Activated naive CD8-positive, alpha-beta T cell treated with anti-CD3 and anti-CD28 coated beads, Interleukin-2, amount 50 U/mL, for 16 hours (primary cell): ENCODE data around the gene BRSK1.
A peak's percentile ranks its signal among the peaks of the same experiment; 100 is the strongest.
"Not testable (repeated sequence)": the region's sequence is repeated elsewhere in the genome, so short reads cannot be mapped to it uniquely, and the experiment has no call there.

ENCODE experiments used
- DNase-seq: peaks from one replicate; pipeline ENCODE4 v3.0.0-alpha.2; 2020; ENCODE audit warnings: low read depth, low spot score

The BRSK1 gene

DNA sequence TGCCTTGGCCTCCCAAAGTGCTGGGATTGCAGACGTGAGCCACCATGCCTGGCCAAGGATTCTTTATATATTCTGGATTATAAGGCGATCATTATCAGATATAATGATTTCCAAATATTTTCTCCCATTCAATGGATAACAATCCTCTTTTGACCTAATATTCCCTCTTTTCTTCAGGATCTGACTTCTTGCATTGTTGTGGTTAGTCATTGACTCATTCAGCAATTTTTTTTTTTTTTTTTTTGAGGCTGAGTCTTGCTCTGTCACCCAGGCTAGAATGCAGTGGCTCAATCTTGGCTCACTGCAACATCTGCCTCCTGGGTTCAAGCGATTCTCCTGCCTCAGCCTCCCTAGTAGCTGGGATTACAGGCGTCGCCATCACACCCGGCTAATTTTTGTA, 46.0 kb downstream of the BRSK1 start:
- not testable (repeated sequence) for DNase-seq

DNA sequence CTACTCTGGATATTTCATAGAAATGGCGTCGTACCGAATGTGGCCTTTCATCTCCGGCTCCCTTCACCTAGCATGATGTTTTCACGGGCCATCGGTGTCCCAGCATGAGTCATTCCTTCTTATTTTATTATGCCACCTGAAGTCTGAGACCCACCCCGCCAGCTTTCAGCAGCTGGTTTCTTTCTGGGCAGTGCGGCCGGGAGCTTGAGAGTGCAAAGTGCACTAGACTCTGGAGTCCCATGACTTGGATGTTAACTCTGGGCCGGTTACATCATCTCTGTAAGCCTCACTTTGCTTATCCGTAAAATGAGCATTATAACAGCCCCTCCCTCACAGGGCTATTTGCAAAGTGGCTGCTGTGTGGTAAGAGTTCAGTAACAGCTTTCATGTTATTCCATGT, 50.1 kb downstream of the BRSK1 start:
- DNase-seq = no peak

DNA sequence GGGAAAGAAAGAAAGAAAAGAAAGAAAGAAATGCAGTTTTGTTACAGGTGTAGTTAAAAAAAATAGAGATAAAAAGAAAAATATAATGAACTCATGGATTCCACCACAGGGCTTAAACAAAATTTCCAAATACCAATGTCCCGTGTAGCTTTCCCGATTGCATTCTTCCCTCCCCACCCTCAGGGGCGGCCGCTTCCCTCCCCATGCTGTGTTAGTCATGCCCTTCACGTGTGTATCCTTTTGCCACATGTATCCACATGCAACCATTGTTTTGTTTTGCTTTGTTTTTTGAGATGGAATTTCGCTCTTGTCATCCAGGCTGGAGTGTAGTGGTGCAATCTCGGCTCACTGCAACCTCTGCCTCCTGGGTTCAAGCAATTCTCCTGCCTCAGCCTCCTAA, 52.3 kb downstream of the BRSK1 start:
- DNase-seq = no peak

DNA sequence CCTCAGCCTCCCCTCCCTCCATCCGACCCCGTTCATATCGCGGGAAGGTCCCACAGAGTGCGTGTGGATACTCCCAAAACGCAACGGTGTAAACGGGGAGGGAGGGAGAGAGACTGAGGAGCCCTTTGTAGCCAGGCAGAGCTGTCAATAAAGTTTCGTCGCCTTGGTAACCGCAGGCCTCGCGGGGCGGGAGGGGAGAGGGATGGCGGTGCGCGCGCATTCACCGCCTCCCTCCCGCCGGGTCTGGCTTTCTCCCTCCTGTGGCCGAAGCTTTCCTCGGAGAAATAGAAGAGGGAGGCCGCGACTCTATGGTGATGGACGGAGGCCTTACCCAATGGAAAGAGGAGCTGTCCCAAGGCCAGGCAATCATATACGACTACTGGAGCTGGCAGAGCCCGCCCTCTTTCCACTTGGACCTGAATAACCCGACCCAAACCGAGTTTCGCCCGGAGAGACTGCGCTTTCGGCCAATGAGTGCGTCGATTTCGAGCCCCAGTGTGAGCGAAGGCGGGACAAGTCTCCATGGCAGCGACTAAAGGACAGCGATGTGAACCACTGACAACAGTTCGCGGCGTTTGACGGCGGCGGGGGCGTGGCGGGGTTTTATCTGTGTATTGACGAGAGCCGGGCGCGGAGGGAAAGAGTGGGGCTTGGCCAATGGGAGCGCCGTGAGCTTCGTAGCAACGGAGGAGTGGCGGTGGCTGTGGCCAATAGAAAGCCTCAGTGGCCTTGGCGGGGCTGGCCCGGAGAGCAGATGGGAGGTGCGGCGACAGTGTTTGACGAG, 55.5 kb downstream of the BRSK1 start, which contains the start of gene KMT5C:
TSS of gene KMT5C (plus strand) at position 772 of the 784 bp plus-strand sequence. CDS start 2,061 bp downstream, outside the sequence.
- peak; percentile 100 for DNase-seq

DNA sequence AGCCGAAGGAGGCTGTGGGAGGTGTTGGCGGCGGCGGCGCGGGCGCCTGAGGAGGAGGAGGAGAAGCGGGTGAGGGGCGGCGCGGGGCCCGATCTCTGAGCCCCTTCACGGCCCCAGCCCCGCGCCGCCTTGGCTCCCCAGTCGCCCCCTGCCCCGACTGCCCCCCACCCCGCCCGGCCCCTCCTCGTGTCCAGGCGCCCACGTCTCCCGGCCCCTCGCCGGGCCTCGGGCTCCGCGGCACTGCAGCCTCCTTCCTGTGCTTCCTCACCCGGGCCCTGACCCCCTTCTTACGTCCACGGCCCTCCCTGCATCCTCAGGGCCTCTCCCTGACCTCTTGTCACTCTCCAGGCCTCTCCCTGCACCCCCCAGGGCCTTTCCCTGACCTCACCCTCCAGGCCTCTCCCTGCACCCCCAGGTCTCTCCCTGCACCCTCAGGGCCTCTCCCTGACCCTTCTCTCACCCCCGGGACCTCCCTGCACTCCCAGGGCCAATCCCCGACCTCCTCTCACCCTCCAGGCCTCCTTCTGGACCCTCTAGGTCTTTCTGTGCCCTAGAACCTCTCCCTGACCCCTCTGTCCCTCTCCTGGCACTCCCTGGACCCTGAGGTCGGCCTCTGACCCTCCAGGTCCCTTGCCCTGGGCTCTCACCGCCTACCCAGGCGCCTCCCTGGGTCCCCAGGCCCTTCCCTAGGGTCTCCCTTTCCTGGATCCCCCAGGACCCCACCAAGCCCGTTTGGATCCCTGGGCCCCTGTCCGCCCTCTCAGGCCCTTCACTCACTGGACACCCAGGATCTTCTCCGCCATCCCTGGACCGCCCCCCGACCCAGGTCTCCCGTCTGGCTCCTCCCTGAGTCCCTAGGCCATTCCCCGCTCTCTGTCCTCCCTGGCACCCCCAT, 56.3 kb downstream of the BRSK1 start:
- no peak for DNase-seq

DNA sequence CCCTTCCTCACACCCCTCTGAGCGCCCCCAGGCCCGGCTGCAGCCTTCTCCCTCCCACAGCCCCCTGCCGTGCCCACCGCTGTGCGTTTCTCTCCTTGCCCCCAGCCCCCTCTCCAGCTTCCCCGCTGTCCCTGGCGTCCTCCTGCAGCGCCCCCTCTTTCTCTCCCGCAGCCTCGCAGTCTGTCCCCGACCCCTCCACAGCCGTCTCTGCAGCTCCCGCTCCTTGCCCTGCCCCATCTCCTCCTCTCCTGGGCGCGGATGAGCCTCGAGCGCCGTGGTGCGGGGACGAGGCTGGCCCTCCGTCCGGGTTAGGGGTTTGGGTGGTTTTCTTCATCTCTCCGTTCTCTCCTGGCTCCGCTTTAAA, 57.0 kb downstream of the BRSK1 start:
- no peak for DNase-seq

DNA sequence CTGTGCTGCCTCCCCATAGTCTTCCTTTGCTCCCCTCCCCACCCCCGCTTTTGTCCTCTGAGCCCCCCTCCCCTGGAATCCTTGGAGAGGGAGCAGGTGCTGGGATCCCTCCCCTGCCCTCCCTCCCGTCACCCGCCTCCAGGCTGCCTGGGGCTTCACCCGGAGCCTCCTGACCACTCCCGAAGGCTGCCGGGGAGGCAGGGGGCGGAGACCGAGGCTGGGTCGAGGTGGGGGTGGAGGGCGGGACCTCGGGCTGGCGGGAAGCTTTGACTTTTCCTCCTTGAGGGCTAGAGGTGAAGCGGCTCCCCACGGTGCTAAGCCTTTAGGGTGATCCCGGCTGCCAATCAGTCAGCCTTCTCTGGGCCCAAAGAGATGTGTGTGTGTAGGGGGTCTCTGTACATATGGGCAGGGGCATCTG, 57.4 kb downstream of the BRSK1 start:
- no peak for DNase-seq

DNA sequence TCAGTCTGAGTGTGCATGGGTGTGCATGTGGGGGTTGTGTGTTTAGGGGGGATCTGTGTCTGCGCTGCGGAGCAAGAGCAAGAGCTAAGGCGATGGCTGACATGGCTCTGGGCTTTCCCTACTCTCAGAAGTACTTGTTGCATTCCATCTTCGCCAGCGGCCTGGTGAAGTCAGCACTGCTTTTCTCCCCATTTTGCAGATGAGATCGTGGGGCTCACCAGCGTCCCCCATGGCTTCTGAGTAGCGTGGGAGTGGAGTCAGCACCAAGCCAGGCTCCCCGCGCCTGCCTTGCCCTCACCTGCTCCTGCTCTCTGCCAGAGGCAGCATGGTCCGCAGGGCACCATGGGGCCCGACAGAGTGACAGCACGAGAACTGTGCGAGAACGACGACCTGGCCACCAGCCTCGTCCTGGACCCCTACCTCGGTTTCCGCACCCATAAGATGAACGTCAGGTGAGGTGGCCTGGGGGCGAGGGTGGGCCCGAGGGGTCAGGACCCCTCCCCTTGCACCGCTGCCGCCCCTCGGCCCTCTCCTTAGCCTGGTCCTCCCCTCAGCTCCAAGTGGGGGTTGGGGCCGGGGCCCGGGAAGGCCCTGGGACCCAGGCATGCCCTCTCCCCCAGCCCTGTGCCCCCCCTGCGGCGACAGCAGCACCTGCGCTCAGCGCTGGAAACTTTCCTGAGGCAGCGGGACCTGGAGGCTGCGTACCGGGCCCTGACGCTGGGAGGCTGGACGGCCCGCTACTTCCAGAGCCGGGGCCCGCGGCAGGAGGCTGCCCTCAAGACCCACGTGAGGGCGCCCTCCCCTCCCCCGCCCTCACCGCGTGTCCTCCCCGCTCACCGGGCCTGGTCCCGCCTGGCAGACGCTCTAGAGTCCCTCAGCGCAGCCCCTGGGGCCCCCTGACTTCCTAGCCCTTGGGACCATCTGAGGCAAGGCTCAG, 58.1 kb downstream of the BRSK1 start:
- no peak for DNase-seq

DNA sequence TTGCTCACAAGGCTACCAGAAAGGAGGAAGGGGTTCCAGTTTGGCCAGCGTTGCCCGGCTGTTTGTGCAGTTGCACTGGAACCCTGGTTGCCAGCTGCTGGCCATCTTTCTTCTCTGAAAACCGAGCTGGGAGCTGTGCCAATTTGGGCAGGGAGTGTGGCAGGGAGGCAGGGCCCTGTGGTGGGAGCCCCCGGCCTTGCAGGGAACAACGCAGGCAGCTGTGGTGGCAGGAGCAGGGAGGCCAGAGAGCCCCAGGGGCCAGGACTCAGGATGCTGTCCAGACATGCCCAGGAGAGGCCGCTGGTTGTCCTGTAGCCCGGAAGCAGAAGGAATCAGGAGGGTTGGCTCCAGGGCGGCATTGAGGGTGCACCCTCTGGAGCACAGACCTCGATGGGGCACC, 60.6 kb downstream of the BRSK1 start:
- no peak for DNase-seq

DNA sequence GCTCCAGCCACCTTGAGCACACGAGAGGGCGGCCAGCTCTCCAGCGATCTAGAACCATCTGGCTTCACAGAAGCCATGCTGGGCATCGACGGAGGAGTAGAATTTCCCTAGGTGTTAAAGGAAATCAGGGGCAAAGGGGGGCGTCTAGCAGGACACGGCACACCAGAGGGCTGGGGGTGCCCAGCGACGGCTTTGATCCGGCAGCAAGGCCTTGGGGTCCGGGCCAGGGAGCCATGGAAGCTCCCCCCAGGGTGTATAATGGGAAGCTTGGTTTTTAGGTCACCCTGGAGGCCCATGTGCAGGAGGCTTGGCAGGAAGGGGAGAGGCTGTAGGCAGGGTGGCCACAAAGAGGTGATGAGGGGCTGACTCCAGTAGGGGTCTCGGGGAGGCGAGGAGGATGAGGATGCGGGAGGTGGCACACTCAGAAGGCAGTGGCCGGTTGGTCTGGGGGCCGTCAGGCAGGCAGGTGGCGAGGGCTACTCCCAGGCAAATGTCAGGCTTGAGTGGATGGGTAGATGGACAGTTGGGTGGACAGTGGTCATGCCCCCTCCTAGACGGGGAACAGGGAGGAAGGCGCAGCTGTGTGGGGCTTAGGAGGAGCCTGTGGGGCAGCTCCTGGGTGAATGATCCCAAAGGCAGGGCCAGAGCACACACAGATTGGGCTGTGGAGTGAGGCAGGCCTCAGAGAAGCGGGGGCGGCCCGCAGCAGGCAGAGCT, 61.5 kb downstream of the BRSK1 start:
- DNase-seq = no peak

DNA sequence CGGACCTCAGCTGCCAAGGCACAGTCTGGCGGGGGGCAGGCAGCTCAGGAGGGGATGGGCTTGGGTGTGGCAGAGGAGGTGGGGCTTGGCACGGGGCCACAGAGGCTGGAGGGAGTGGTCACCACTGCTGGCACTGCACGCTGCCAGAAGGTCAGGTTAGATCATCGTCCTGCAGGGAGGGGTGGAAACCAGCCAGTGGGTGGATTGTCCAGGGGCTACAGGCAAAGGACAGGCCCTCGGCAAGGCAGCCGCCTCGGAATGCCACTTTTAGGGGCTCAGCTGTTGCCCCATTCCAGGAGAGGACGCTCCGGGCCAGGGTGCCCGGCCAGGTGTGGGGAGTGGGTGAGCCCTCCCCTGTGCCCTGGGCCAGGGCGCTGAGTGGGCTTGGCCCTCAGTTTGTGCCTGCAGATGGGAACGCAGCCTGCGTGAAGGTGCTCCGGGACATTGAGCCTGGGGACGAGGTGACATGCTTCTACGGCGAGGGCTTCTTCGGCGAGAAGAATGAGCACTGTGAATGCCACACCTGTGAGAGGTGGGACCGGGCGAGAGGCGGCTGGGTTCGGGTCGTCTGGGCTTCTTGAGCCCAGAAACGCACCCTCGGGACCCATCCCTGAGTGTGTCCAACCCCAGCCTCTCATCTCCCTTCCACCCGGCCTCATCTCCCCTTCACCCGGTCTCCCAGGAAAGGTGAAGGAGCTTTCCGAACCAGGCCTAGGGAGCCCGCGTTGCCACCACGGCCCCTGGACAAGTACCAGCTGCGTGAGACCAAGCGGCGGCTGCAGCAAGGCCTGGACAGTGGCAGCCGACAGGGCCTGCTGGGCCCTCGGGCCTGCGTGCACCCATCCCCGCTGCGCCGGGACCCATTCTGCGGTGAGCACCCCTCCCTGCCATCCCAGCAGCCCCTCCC, 62.3 kb downstream of the BRSK1 start:
- no peak for DNase-seq

DNA sequence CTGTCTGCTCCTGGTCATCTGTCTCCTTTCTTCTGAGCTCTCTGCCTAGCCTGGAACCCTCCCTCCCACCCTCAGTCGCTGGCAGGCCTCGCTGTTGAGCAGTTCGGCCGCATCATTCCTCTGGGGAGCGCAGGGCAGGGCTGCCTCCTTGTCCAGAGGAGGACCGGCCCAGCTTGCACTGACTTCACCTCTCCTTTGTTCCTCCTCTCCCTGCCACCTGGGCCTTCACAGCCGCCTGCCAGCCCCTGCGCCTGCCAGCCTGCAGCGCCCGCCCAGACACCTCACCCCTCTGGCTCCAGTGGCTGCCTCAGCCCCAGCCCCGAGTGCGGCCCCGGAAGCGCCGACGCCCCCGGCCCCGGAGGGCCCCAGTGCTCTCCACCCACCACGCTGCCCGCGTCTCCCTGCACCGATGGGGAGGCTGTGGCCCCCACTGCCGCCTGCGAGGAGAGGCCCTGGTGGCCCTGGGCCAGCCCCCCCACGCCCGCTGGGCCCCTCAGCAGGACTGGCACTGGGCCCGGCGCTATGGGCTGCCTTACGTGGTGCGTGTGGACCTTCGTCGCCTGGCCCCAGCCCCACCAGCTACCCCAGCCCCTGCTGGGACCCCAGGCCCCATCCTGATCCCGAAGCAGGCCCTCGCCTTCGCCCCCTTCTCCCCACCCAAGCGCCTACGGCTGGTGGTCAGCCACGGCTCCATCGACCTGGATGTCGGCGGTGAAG, 63.1 kb downstream of the BRSK1 start:
- no peak for DNase-seq

DNA sequence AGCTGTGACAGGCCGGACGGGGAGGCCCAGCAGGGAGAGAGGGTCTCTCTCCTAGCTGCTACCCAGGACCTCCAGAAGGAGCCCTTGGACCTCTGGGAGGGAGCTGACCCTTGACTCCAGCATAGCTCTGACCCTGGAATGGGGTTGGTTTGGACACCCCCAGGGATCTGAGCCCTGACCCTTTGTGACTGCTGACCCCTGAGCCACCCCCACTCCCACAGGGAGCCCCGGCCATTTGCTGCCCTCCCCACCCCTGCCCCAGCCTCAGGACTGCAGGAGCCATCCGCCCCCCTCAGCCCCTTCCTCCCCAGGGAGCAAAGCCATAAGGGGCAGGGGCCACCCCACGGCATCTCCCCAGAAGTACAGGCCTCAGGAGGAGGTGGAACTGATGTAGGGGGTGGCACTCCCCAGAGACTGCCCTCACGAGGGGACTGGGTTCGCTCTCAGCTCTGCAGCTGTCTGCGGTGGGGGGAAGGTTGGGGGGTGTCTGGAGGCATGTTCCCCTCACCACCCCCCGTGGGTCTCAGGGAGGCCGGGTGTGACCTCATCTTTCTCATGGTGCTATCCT, 63.7 kb downstream of the BRSK1 start:
- no peak for DNase-seq

DNA sequence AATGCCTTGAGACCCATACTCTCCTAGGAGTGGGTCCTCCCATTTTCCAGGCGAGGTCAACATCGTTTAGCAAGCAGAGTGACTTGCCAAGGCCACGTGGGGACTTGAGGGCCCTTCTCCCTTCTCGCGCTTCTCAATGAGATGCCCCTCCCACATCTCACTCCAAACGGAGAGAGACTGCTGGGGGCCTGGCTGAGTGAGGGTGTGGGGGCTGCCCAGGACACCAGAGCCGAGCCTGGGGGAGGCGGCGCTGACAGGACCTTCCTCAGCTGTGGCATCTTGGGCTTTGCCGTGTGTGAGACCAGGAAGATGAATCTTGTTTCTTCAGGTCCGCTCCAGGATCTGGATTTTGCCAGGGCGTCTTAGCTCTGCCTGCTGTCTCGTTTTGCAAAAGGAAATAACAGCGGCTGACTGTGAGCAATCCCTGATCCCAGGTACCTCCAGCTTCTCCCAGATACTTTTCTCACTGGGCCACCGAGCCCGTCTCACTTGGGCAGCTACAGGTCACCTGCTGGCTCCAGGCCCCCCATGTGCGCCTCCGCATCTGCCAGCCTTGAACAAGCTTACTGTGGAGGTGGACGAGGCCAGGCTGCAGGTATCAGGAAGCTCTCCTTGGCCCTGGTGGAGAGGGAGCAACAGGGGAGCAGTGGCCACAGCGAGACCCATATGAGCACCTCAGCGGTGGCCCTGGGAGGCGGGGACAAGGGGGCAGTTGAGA, 64.7 kb downstream of the BRSK1 start:
- no peak for DNase-seq

DNA sequence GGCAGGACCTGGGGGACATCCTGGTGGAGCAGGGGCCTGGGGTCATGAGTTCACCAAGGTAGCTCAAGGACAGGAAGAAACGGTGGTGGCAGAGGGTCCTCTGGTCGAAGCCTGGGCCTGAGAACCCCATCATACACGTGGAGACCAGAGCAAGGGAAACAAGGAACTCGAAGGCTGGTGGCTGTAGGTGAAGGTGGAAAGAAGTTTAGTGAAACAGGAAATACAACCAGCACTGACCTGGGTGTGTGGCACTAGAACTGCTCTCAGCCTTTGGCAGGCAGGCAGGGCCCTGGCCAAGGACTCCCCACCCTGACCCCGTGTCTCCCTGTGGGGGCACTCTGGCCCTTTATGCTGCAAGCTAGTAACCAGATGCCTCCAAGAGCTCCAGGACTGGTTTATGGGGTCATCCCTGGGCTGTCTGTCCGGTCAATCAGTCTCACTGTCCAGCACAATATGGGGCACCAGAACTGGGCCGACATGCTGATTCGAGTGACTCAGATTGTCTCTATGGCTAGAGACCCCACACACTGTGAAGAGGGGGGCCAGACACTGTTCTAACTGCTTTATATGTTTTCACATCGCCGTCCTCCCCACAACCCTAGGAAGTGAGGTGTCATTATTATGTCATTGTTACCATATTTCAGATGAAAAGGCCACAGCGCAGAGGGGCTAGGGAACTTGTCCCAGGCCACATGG, 67.0 kb downstream of the BRSK1 start:
- DNase-seq = no peak

DNA sequence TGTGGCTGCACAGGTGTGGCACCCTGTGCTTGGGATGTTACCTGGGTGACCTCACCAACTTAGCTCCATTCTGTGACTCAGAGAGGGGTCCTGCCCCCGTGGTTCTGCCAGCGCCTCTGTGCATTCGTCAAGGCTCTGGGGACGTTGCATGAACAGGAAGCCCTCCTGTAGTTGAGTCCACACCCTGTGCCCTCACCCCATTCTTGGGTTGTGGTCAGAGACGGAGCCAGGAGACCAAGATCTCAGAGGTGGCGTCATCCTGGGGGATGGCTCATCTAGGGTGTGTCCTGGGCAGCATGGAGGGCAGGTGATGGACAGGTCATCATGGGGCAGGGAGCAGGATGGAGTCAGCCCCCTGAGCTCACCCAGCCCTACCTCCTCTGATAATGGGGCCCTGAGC, 68.2 kb downstream of the BRSK1 start:
- no peak for DNase-seq

DNA sequence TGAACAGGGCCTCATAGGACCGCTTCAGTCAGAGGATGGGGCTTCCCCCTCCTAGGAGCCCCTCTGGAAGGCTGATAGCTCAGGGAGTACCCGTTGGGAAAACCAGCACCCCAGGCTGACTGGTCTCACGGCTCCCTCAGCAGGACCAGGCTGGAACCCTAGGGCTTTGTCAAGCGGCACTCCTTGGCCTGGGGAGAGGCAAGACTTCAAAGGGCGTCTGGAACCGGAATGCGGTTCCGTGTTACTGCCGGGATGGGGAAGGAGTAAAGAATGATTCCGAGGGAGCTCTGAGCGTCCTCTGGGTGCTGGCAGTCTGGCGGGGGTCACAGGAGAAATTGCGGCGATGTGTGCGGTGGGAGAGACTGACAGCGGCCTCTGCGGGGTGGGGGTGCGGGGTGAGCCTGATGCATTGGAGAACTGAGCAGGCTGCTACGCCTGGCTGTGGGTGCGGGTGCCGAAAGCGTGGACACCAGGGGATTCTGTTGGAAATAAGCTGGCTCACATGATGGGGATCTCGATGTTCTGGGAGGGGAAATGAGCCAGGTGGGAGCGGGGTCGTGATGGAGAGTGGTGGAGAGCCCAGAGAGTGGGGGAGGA, 68.8 kb downstream of the BRSK1 start:
- DNase-seq = no peak
